Left ventricle myocardium superior (tissue), 1 donor: Measurements from ENCODE around the gene CWF19L1. TPM values are rescaled to one million over a fixed set of nuclear protein-coding genes. Genes with fewer than 3 reads are reported as not detected.
"Not testable (repeated sequence)": the region's sequence is repeated elsewhere in the genome, so short reads cannot be mapped to it uniquely, and the experiment has no call there.

Experiments
- ATAC-seq: fragments of 200-7000 bp; cut with Tn5 transposase; one replicate; pipeline ENCODE4 v1.9.1; 2020; ENCODE audit warnings: mild to moderate bottlenecking, moderate library complexity
- DNase-seq: peaks from one replicate; pipeline ENCODE4 v3.0.0-alpha.2; 2020
- intact Hi-C: fragments of 100-400 bp; cut with micrococcal nuclease; formaldehyde crosslinking; loops from one replicate; pipeline ENCODE4 v1.11.0; 2022
- long read RNA-seq: library from polyadenylated mRNA; unstranded; transcript quantifications from one replicate; pipeline ENCODE4 v2.0.0, GENCODE V29; 2021
- total RNA-seq: library from RNA; stranded (reverse); fragmentation: NEBNext Ultra II Directional; extraction: Animal tissue kit (Norgen Biotek cat#: 25700); gene quantifications from one replicate; pipeline ENCODE4 v1.2.1, GENCODE V29; 2021
- donor health status: DM: no; HTN: yes; CAD: no; lungs with severe emphysema.

CWF19L1 gene
- total RNA-seq: 13.0 TPM
- long read RNA-seq, partial matches to known transcripts: 0 of 9 reads
- long read RNA-seq, other reads (novel, unspliced or antisense): 6 of 9 reads

DNA sequence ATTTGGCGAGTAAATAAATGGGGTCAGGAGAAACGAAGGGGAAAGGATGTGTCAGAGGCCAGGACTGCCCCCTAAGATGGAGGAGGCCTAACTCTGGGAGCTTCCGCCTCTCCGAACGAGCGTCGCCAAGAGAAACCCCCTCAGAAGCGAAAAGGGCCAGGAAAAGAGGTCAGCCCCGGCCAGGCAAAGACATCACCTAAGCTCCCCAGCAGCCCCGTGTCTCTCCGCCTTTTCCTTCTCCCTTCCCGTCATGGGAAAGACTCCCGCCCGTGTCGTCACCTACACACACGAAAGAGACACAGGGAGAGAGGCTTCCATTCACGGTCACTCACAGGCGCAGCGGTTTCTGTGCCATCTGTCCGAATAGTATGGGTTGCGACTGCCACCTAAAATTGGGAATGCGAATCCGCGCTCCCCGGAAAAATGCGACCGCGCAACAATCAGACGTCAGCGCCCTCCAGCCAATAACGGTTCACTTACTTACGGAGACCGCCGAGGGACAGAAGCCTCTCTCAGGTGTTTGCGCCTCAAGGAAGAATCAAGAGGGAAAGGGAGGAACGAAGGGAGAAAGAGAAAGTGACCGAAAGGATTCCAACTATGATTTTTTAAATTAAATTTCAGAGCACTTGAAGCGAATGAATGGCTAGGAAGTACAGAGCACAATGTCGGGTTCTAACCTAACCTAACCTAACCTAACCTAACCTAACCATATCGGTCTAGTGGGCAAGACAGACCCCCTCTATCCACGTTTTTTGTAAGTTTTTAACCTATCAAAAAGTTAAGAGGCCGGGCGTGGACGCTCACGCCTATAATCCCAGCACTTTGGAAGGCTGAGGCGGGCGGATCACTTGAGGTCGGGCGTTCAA, at the start of gene CWF19L1:
Gene CWF19L1 (minus strand): TSS at position 400 of the 866 bp plus-strand sequence. CDS start 45 bp downstream, at position 355.
- ATAC-seq (peak; percentile 96), DNase-seq (peak; percentile 88)
- intact Hi-C loops: no loop called here

DNA sequence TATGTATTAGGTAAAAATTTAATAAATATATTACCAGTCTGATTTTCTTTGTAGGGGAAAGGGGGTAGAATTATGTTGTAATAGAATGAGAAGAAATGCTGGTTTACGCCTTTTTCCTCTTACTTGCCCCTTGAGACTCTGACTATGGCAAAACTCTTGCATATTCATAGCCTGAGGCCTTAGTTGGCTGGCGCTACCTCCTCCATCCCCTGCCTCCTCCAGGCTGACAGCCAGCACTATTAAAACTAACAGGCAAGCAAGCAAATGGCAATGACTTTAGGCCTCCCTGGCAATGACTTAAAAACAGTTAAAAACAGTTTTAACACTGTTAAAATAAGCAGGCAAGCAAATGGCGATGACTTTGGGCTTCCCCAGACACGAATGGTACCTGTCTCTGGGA, 48.2 kb upstream of the CWF19L1 start:
- intact Hi-C loops: no loop called here
- no peak for DNase-seq
- no peak for ATAC-seq

GRCh38 chr10:100311298-100311697, 43.9 kb upstream of the CWF19L1 start:
- no peak for DNase-seq
- intact Hi-C loops: no loop called here
- no peak for ATAC-seq

DNA sequence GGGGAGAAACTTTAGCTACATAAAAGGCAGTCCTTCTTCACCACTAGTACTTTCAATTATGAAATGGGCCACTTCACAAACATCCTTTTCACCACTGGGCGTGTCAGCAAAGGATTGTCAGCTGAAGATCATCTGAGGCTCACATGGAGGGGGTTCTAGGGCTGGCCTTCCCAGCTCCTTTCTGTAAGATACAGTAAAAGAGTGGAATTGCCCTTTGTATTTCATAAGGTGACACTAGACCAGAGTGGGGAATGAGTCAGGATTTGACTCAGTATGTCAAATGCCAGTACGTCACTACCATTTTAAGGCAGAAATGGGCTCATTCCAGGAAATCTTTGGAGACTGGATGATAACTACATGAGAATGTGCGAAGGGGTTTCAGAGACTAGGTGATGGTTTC, 40.2 kb upstream of the CWF19L1 start:
- DNase-seq (no peak), ATAC-seq (no peak)
- intact Hi-C loops: no loop called here

DNA sequence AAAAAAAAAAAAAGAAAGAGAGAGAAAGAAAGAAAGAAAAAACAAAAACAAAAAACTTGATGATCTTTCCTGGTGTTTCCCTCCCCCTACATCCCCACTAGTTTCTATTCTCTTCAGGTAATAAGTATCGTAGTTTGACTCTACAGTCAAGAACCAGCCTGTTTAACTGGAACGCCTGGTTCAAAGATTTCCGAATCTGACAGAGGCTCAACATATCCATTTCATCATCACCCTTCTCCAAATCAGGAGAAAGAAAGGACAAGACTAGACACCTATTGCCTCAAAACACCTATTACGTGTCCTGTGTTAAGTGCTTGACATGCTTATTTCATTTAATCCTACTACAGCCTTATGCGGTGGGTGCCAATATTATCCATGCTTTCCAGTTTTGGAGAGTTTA, 39.4 kb upstream of the CWF19L1 start:
- intact Hi-C loops: no loop called here
- ATAC-seq (no peak), DNase-seq (no peak)

DNA sequence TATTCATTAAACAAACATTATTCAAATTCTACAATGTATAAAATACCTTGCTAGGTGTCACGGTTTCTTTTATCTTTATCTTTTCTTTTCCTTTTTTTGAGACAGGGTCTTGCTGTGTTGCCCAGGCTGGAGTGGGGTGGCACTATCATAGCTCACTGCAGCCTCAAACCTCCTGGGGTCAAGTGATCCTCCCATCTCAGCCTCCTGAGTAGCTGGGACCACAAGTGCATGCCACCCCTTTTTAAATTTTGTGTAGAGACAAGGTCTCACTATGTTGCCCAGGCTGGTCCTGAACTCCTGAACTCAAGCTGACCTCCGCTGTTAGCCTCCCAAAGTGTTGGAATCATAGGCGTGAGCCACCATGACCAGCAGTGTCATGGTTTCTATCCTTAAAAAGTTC, 37.0 kb upstream of the CWF19L1 start:
- DNase-seq (no peak), ATAC-seq (no peak)
- intact Hi-C loops: no loop called here

GRCh38 chr10:100303724-100304319, 36.4 kb upstream of the CWF19L1 start:
- intact Hi-C loops: no loop called here
- ATAC-seq: no peak
- DNase-seq: no peak

GRCh38 chr10:100301123-100301522, 33.7 kb upstream of the CWF19L1 start:
- DNase-seq, intact Hi-C loops, ATAC-seq: not testable (repeated sequence)

DNA sequence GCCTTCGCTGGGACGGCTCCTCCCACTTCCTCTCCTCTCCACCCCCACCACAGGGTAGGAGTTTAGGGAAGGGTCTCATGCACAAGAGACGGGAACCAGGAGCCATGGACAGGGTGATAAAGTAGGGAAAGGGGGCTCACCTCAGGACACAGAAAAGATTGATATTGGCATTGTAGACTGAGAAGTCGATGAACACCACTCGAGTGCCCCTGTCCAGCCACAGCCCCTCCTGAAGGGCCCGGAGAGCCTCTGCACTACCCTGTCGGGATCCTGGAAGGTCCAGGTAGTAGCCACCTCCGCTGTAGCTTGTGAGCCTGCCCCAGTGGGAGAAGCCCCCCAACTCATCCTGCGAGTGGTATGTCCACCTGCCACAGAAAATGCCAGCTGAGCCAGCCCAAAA, 29.8 kb upstream of the CWF19L1 start:
- ATAC-seq (no peak), DNase-seq (no peak)
- intact Hi-C loops: no loop called here

DNA sequence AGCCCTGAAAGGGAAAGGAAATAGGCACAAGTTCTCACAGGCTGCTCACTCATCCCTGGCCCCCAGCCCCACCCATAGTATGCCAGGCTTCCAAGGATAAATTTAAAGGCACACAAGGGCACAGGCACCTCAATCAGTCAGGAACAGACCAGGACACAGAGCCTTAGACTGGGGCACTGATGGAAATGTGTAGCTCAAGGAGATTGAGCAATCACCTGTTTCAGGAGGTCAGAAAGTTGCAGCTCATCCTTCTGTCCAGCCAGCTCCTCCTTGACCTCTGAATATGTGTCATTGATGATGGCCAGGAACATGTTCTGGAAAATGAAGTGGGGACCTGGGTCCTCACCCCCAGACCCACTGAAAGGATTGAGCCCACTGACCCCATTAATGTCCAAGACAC, 25.6 kb upstream of the CWF19L1 start:
- DNase-seq (no peak), ATAC-seq (no peak)
- intact Hi-C loops: no loop called here

DNA sequence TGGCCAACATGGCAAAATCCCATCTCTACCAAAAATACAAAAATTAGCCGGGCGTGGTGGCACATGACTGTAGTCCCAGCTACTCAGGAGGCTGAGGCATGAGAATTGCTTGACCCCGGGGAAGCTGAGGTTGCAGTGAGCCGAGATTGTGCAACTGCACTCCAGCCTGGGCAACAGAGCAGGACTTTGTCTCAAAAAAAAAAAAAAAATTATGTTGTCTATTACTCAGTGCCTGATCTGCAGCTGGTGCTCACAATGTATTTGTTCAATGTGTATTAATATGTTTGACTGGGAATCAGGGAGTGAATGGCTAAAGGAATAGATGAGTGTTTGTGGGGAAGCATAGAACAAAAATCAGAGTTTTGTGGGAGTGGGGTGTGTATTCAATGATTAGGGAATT, 24.9 kb upstream of the CWF19L1 start:
- peak; percentile 41 for ATAC-seq
- peak; percentile 49 for DNase-seq

DNA sequence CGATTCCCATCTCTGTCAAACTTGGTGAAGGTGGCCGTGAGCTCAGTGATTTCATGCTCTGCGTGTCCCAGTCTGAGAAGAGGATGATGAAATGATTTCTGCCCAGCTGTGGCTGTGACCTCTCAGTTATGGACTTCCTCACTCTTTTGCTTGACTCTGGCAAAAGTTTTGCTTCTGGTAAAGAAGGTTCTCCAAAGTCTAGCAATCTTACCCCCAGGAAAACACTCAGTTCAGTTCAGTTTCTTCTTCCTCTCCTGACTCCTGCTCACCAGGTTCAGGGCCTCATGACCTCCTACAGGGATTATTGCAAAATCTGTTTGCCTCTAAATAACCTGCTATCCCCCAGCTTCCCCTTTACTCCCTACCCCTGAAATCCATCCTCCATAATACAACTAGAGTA, 23.9 kb upstream of the CWF19L1 start:
- intact Hi-C loops: no loop called here
- no peak for DNase-seq
- ATAC-seq: no peak

More for the DNA sequence above, 24.9 kb upstream of the CWF19L1 start:
- intact Hi-C loops: not testable (repeated sequence)

DNA sequence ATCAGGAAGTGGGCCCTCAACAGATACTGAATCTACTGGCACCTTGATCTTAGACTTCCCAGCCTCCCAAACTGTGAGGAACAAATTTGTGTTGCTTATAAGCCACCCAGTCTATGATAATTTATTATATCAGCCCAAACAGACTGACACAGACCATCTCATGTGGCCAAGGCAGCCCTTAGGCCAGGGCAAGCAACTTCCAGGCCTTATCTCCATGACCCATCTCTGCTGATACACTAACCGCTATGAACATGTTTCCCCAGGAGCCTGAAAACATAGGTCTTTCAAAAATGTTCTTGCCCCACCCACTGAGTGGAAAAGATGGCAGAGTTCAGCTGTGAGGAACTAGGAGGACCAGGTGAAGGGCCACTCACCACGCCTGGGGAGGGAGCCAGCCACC, 22.2 kb upstream of the CWF19L1 start:
- intact Hi-C loops: no loop called here
- ATAC-seq (no peak), DNase-seq (no peak)

DNA sequence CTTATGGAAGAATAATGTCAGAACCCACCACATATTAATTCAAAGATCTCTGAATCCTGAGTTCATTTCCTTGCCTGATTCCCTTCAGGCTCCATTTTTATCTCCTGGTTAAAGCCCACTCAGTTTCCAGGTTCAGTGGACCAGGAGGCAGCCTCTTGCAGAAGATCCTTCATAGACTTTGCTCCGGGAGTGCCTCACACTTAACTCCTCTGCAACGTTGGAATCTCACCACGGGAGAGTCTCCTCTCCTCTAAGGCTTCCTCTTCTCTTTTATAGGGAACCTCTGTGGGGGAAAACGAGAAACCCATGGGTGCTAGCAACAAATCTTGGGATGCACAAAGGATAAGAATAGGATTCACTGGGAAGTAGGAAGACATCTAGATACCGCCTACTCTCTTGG, 20.8 kb upstream of the CWF19L1 start:
- intact Hi-C loops: no loop called here
- no peak for DNase-seq
- ATAC-seq: no peak

DNA sequence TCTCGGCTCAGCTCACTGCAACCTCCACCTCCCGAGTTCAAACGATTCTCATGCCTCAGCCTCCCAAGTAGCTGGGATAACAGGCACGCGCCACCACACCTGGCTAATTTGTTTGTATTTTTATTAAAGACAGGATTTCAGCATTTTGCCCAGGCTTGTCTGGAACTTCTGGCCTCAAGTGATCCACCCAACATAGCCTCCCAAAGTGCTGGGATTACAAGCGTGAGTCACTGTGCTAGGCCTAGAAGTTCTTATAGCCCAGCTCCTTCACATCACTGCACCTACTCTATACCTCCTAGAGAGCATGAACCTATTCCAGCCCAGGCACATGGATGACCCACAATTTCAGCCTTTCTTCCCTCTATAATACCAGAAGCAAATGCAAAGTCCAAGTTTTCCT, 20.3 kb upstream of the CWF19L1 start:
- intact Hi-C loops: no loop called here
- ATAC-seq (no peak), DNase-seq (no peak)

- DNase-seq (peak; percentile 92), ATAC-seq (peak; percentile 98)
- intact Hi-C loops: no loop called here
Observed at GRCh38 chr10:100286051-100287033, 18.9 kb upstream of the CWF19L1 start, which contains the start of gene BLOC1S2. BLOC1S2 (minus strand) TSS chr10:100286680; CDS start chr10:100286659, 21 bp downstream.

DNA sequence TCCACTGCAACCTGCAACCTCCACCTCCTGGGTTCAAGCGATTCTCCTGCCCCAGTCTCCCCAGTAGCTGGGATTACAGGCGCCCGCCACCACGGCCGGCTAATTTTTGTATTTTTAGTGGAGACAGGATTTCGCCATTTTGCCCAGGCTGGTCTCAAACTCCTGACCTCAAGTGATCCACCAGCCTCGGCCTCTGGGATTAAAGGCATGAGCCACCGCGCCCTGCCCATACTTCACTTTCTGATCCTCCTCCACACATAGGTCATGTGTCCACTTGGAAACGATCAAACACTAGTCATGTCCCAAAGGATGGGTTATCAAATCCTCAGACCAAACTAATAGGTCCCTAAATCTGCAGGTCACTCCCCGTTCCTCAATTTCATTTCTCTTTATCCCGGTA, 17.9 kb upstream of the CWF19L1 start:
- intact Hi-C loops, DNase-seq, ATAC-seq: not testable (repeated sequence)

DNA sequence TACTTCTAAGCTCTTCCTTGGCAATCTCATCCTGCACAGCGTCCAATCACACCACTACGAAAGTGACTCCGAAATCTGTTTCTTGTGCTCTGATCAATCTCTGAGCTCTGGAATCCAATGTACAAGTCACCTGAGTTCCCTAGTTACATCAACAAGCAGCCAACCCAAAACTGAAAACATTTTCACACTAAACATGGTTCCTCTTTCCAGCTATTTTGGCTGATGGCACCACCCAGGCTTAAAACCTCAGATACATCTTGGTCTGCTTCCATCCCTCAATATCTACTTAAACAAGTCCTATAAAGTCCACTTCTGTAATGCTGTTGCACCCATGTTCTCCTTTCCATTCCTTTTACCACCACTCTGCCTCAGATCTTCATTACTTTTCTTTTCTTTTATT, 15.5 kb upstream of the CWF19L1 start:
- intact Hi-C loops: no loop called here
- DNase-seq (no peak), ATAC-seq (no peak)

GRCh38 chr10:100276971-100277370, 9.5 kb upstream of the CWF19L1 start:
- DNase-seq, ATAC-seq, intact Hi-C loops: not testable (repeated sequence)
